Activated CD4-positive, alpha-beta memory T cell treated with anti-CD3 and anti-CD28 coated beads for 36 hours (primary cell): Measurements from ENCODE around the gene COL16A1. TPM values are rescaled to one million over a fixed set of nuclear protein-coding genes. Genes with fewer than 3 reads are reported as not detected.

Source experiments
- CTCF ChIA-PET: fragments of 350-600 bp; sonication (Branson Sonifier 250); formaldehyde crosslinking; loops from one replicate; lab custom pipeline; 2021; ENCODE audit warnings: antibody characterized with exemption, inconsistent platforms; lab: Charles Lee
- POLR2A ChIA-PET: fragments of 350-600 bp; sonication (Branson Sonifier 250); formaldehyde crosslinking; loops from one replicate; lab custom pipeline; 2021; ENCODE audit warnings: antibody characterized with exemption; lab: Charles Lee
- DNase-seq: peaks from one replicate; pipeline ENCODE4 v3.0.0-alpha.2; 2020
- H3K27ac Mint-ChIP-seq: one replicate; pipeline ENCODE4 v1.8.0; 2021; ENCODE audit warnings: mixed read lengths
- H3K27me3 Mint-ChIP-seq: one replicate; pipeline ENCODE4 v1.8.0; 2021; ENCODE audit warnings: mixed read lengths
- H3K36me3 Mint-ChIP-seq: one replicate; pipeline ENCODE4 v1.8.0; 2021; ENCODE audit warnings: mixed read lengths
- H3K4me1 Mint-ChIP-seq: one replicate; pipeline ENCODE4 v1.8.0; 2021; ENCODE audit warnings: low read depth, mixed read lengths
- H3K4me3 Mint-ChIP-seq: one replicate; pipeline ENCODE4 v1.8.0; 2021; ENCODE audit warnings: mild to moderate bottlenecking, mixed read lengths
- H3K9me3 Mint-ChIP-seq: one replicate; pipeline ENCODE4 v1.8.0; 2021; ENCODE audit warnings: mixed read lengths
- intact Hi-C: fragments of 100-400 bp; cut with micrococcal nuclease; formaldehyde crosslinking; loops from one replicate; pipeline ENCODE4 v1.15.1; 2023
- total RNA-seq, 2 experiments: library from RNA; stranded (reverse); gene quantifications; one replicate each; pipeline ENCODE4 v1.2.3, GENCODE V29; 2021

COL16A1 gene
- total RNA-seq: under 1 TPM; 0.12 to 0.45 TPM

DNA sequence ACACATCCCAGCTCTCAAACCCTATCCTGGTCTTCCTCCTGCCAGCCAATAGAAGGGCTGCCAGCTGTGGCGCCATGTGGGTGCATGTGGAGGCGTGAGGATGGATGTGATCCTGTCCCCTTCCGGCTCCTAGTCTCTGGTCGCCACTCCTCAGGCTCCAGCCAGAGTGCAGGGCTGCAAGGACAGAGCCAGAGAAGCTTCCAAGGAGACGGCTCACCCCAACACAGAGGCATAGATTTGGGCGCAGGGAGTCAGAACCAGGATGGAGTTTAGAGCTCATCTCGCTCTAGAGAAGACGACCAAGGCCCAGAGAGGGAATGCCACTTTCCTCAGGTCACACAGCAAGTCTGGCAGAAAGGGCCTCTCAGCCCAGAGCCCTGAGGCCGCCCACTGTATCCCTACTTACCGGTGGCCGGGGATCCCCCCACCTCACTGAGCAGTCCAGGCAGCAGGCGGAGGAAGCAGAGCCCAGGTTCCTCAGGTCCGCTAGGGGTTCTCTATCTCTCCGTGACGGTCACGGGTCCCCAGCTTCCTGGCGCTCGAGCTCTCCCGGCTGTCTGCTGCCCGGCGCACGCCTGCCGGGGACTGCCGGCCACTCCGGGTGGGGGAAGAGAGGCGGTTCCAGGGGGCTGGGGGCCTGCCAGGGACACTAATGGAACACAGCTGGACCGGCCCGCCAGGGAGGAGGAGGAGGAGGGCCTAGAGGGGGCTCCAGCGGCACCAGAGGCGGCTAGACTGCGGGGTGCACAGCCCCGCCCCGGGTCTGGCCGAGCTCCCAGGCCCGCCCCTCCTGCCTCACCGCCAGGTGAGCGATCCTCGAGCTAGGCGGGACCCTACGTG, at the start of gene COL16A1:
COL16A1 (minus strand) TSS at position 587 of the 840 bp plus-strand sequence. CDS start 1,824 bp downstream, outside the sequence.
- POLR2A ChIA-PET: no interaction called here
- Mint-ChIP-seq H3K36me3 (no peaks in the 10 kb centered on the region), H3K9me3 (no peaks in the 10 kb centered on the region), H3K4me3 (peak within 1 kb of the TSS; percentile 17), H3K27ac (no peak within 1 kb of the TSS), H3K4me1 (peaks cover 47% of the 10 kb centered on the region), H3K27me3 (peaks cover 26% of the 10 kb centered on the region)
- CTCF ChIA-PET: interaction anchor here (0.8 to 5.5 kb wide), 5 partner anchors 14 to 140 kb away, joined by 3 to 26 read pairs (median 3); no protein-coding TSS in a partner anchor
- intact Hi-C loops: loop anchor here (2.0 to 10.0 kb wide), 2 partner anchors 85 to 139 kb away; no protein-coding TSS in a partner anchor
- no peak for DNase-seq

DNA sequence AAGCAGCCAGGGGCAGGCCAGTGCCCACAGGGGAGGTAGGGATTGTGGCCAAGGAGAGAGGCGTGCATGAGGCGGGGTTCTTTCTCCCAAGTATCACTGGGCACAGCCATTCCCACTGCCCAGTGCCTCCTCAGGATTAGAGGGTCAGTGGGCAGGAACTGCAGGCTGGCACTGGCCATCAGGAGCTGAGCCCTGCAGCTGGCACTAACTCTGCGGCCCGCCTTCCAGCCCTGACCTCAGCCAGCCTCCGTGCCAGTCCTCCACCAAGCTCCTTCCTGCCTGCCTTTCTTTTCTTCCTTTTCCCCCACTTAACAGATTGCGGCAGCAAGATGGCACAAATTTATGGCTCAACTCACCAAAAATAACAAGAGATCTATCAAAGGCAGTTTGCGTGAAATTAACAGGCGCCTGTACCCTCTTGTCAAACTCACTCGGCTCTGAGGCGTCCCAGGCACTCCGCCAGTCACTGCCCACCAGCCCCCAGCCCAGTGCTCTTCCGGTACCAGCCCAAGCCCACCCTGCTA, 49.2 kb upstream of the COL16A1 start:
- Mint-ChIP-seq H3K9me3 (no peaks in the 10 kb centered on the region), H3K4me3 (no peak overlapping the region), H3K36me3 (no peaks in the 10 kb centered on the region), H3K27ac (no peak overlapping the region), H3K27me3 (peaks cover 1% of the 10 kb centered on the region), H3K4me1 (peaks cover 15% of the 10 kb centered on the region)
- DNase-seq: no peak
- intact Hi-C loops: no loop called here
- POLR2A ChIA-PET: no interaction called here
- CTCF ChIA-PET: interaction anchor here (1.3 to 3.9 kb wide), 2 partner anchors 37 to 89 kb away, joined by 3 to 16 read pairs; no protein-coding TSS in a partner anchor

- ChIA-PET POLR2A (no interaction called here), CTCF (interaction anchor here (0.6 to 3.9 kb wide), 3 partner anchors 11 to 87 kb away, joined by 3 to 16 read pairs (median 3); no protein-coding TSS in a partner anchor)
- intact Hi-C loops: no loop called here
- Mint-ChIP-seq H3K4me1 (peaks cover 15% of the 10 kb centered on the region), H3K27me3 (peaks cover 1% of the 10 kb centered on the region), H3K4me3 (no peak overlapping the region), H3K36me3 (no peaks in the 10 kb centered on the region), H3K27ac (no peak overlapping the region), H3K9me3 (no peaks in the 10 kb centered on the region)
- no peak for DNase-seq
These were observed 48.4 kb upstream of the COL16A1 start for GRCh38 chr1:31752258-31752657.

- no peaks in the 10 kb centered on the region for H3K9me3 Mint-ChIP-seq
- H3K27ac Mint-ChIP-seq: no peak overlapping the region
- CTCF ChIA-PET: interaction anchor here (0.6 to 3.9 kb wide), 3 partner anchors 11 to 87 kb away, joined by 3 to 16 read pairs (median 3); no protein-coding TSS in a partner anchor
- peaks cover 1% of the 10 kb centered on the region for H3K27me3 Mint-ChIP-seq
- POLR2A ChIA-PET: no interaction called here
- peaks cover 15% of the 10 kb centered on the region for H3K4me1 Mint-ChIP-seq
- H3K36me3 Mint-ChIP-seq: no peaks in the 10 kb centered on the region
- intact Hi-C loops: no loop called here
- no peak overlapping the region for H3K4me3 Mint-ChIP-seq
- no peak for DNase-seq
These were observed 48.0 kb upstream of the COL16A1 start for GRCh38 chr1:31751822-31752241.

GRCh38 chr1:31750858-31751510, 47.2 kb upstream of the COL16A1 start:
- DNase-seq: peak; percentile 26
- Mint-ChIP-seq H3K27ac (no peak overlapping the region), H3K4me1 (peaks cover 15% of the 10 kb centered on the region), H3K4me3 (no peak overlapping the region), H3K27me3 (peaks cover 1% of the 10 kb centered on the region), H3K9me3 (no peaks in the 10 kb centered on the region), H3K36me3 (no peaks in the 10 kb centered on the region)
- ChIA-PET POLR2A (interaction anchor here (0.7 kb wide), 1 partner anchor 8 kb away, joined by 3 read pairs; no protein-coding TSS in a partner anchor), CTCF (interaction anchor here (3.9 kb wide), 1 partner anchor 39 kb away, joined by 16 read pairs; no protein-coding TSS in a partner anchor)
- intact Hi-C loops: no loop called here

- intact Hi-C loops: loop anchor here (5.0 kb wide), 1 partner anchor 38 kb away; no protein-coding TSS in a partner anchor
- POLR2A ChIA-PET: interaction anchor here (0.7 kb wide), 1 partner anchor 7 kb away, joined by 3 read pairs; no protein-coding TSS in a partner anchor
- Mint-ChIP-seq H3K27me3 (peaks cover 1% of the 10 kb centered on the region), H3K4me3 (no peak overlapping the region), H3K27ac (no peak overlapping the region), H3K4me1 (peaks cover 15% of the 10 kb centered on the region), H3K36me3 (no peaks in the 10 kb centered on the region), H3K9me3 (no peaks in the 10 kb centered on the region)
- no peak for DNase-seq
- CTCF ChIA-PET: interaction anchor here (0.7 to 3.9 kb wide), 3 partner anchors 13 to 86 kb away, joined by 3 to 16 read pairs (median 5); no protein-coding TSS in a partner anchor
These were observed 46.2 kb upstream of the COL16A1 start for GRCh38 chr1:31749785-31750735.

GRCh38 chr1:31748365-31748764, 44.5 kb upstream of the COL16A1 start:
- DNase-seq: no peak
- Mint-ChIP-seq H3K27me3 (peaks cover 1% of the 10 kb centered on the region), H3K9me3 (no peaks in the 10 kb centered on the region), H3K4me3 (no peak overlapping the region), H3K36me3 (no peaks in the 10 kb centered on the region), H3K4me1 (peaks cover 15% of the 10 kb centered on the region), H3K27ac (no peak overlapping the region)
- POLR2A ChIA-PET: no interaction called here
- intact Hi-C loops: loop anchor here (5.0 kb wide), 1 partner anchor 36 kb away; no protein-coding TSS in a partner anchor
- CTCF ChIA-PET: interaction anchor here (0.9 to 1.4 kb wide), 4 partner anchors 12 to 84 kb away, joined by 3 to 5 read pairs (median 4); no protein-coding TSS in a partner anchor

GRCh38 chr1:31747304-31747703, 43.5 kb upstream of the COL16A1 start:
- Mint-ChIP-seq H3K27ac (no peak overlapping the region), H3K9me3 (no peaks in the 10 kb centered on the region), H3K36me3 (no peaks in the 10 kb centered on the region), H3K4me1 (peaks cover 15% of the 10 kb centered on the region), H3K27me3 (peaks cover 1% of the 10 kb centered on the region), H3K4me3 (no peak overlapping the region)
- intact Hi-C loops: loop anchor here (5.0 kb wide), 1 partner anchor 35 kb away; no protein-coding TSS in a partner anchor
- ChIA-PET POLR2A (no interaction called here), CTCF (interaction anchor here (0.9 to 1.2 kb wide), 2 partner anchors 11 to 83 kb away, joined by 3 to 4 read pairs; no protein-coding TSS in a partner anchor)
- DNase-seq: no peak

DNA sequence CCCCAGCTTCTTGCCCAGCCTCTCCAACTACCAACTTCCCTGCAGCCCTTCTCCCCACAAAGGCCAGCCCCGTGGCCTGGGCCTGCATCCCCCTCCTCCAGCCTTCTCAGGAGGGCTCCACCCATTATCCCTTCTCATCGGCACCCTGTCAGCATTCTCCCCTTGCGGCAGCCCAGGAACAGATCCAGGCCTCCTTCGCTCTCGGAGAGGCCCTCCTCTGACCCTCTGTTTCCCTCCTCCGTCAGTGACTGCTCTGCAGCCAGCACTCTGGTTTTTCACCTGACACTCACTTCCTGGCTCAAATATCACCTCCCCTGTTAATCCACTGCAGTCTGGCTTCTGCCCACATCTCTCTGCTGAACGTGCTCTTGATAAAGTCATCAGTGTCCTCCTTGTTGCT, 42.9 kb upstream of the COL16A1 start:
- Mint-ChIP-seq H3K9me3 (no peaks in the 10 kb centered on the region), H3K27ac (no peak overlapping the region), H3K4me3 (no peak overlapping the region), H3K36me3 (no peaks in the 10 kb centered on the region), H3K27me3 (peaks cover 1% of the 10 kb centered on the region), H3K4me1 (peaks cover 10% of the 10 kb centered on the region)
- ChIA-PET CTCF (interaction anchor here (1.1 to 2.5 kb wide), 6 partner anchors 11 to 96 kb away, joined by 3 to 22 read pairs (median 6); no protein-coding TSS in a partner anchor), POLR2A (no interaction called here)
- intact Hi-C loops: loop anchor here (5.0 kb wide), 1 partner anchor 34 kb away; no protein-coding TSS in a partner anchor
- no peak for DNase-seq

- no peak overlapping the region for H3K4me3 Mint-ChIP-seq
- peaks cover 1% of the 10 kb centered on the region for H3K27me3 Mint-ChIP-seq
- no peaks in the 10 kb centered on the region for H3K9me3 Mint-ChIP-seq
- POLR2A ChIA-PET: no interaction called here
- no peak overlapping the region for H3K27ac Mint-ChIP-seq
- intact Hi-C loops: loop anchor here (1.0 to 5.0 kb wide), 2 partner anchors 34 to 83 kb away; no protein-coding TSS in a partner anchor
- peaks cover 7% of the 10 kb centered on the region for H3K4me1 Mint-ChIP-seq
- CTCF ChIA-PET: interaction anchor here (0.7 to 2.6 kb wide), 26 partner anchors 9 to 197 kb away, joined by 3 to 29 read pairs (median 4); partner anchors contain the start of gene PEF1
- H3K36me3 Mint-ChIP-seq: no peaks in the 10 kb centered on the region
- no peak for DNase-seq
These were observed 42.3 kb upstream of the COL16A1 start for GRCh38 chr1:31745946-31746670.
